Rectal smooth muscle tissue (tissue), 1 donor: ENCODE results near the gene BTBD2.

Experiments
- H3K27ac ChIP-seq: one replicate; pipeline ENCODE4 v1.7.0; 2013; ENCODE audit warnings: low read depth, low read length, inconsistent platforms
- H3K27me3 ChIP-seq: one replicate; pipeline ENCODE4 v1.7.0; 2013; ENCODE audit warnings: low read length; ENCODE audit not compliant: control insufficient read depth, insufficient read depth
- H3K36me3 ChIP-seq: one replicate; pipeline ENCODE4 v1.7.0; 2013; ENCODE audit warnings: low read length; ENCODE audit not compliant: control insufficient read depth, insufficient read depth
- H3K4me1 ChIP-seq: one replicate; pipeline ENCODE4 v1.7.0; 2013; ENCODE audit warnings: low read length; ENCODE audit not compliant: control insufficient read depth, insufficient read depth
- H3K4me3 ChIP-seq: one replicate; pipeline ENCODE4 v1.7.0; 2013; ENCODE audit warnings: low read length
- H3K9ac ChIP-seq: one replicate; pipeline ENCODE4 v1.7.0; 2013; ENCODE audit warnings: low read length

The BTBD2 gene

DNA sequence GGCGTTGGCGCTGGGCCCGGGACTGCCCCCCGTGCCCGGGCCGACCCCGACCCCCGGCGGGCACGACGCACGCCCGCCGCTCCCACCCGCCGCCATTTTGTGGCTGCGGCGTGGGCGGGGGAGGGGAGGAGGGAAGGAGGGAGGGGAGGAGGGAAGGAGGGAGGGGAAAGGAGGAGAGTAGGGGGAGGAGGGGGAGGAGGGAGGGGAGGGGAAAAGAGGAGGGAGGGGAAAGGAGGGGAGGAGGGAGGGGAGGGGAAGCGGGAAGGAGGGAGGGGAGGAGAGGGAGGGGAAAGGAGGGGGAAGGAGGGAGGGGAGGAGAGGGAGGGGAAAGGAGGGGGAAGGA is at the start of gene BTBD2:
TSS of gene BTBD2 (minus strand) at position 107 of the 343 bp plus-strand sequence. CDS start at position 96, 11 bp downstream.
- peak within 1 kb of the TSS; percentile 78 for H3K4me3 ChIP-seq
- H3K27me3 ChIP-seq: no peaks in the 10 kb centered on the region
- H3K4me1 ChIP-seq: no peaks in the 10 kb centered on the region
- peak within 1 kb of the TSS; percentile 62 for H3K27ac ChIP-seq
- no peaks in the 10 kb centered on the region for H3K36me3 ChIP-seq
- H3K9ac ChIP-seq: no peak within 1 kb of the TSS

- Histone ChIP-seq H3K4me3 (peak overlapping the region; percentile 15), H3K9ac (peak overlapping the region; percentile 40), H3K27ac (peak overlapping the region; percentile 83), H3K36me3 (no peaks in the 10 kb centered on the region), H3K4me1 (peaks cover 18% of the 10 kb centered on the region), H3K27me3 (no peaks in the 10 kb centered on the region)
These were observed 49.4 kb upstream of the BTBD2 start for GRCh38 chr19:2064788-2065524.

DNA sequence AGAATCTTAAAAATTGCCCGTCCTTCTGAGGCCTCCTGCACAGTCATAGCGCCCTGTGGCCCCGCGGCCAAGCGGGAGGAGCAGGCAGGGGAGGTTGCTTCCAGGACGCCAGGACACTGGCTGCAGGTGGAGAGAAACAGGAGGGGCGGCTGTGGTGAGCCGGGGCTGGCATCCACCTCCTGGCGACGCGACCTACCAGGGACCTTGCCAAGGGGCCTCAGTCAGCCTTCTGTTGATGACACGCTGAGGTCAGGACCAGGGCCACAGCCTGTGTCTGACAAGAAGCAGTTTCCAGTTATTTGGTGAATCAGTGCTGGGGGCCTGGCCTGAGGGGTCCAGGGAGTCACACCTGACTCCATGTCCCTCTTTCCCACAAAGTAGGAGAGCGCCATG is 48.9 kb upstream of the BTBD2 start:
- peaks cover 24% of the 10 kb centered on the region for H3K4me1 ChIP-seq
- peak overlapping the region; percentile 83 for H3K27ac ChIP-seq
- no peaks in the 10 kb centered on the region for H3K36me3 ChIP-seq
- H3K27me3 ChIP-seq: no peaks in the 10 kb centered on the region
- H3K9ac ChIP-seq: peak overlapping the region; percentile 40
- peak overlapping the region; percentile 15 for H3K4me3 ChIP-seq

- Histone ChIP-seq H3K27ac (peak overlapping the region; percentile 24), H3K36me3 (no peaks in the 10 kb centered on the region), H3K9ac (peak overlapping the region; percentile 21), H3K4me1 (peaks cover 26% of the 10 kb centered on the region), H3K27me3 (no peaks in the 10 kb centered on the region), H3K4me3 (no peak overlapping the region)
These were observed 48.3 kb upstream of the BTBD2 start for GRCh38 chr19:2063824-2064223.

GRCh38 chr19:2062770-2063169 is 47.3 kb upstream of the BTBD2 start:
- H3K27me3 ChIP-seq: no peaks in the 10 kb centered on the region
- H3K4me1 ChIP-seq: peaks cover 26% of the 10 kb centered on the region
- H3K27ac ChIP-seq: no peak overlapping the region
- no peaks in the 10 kb centered on the region for H3K36me3 ChIP-seq
- no peak overlapping the region for H3K9ac ChIP-seq
- peak overlapping the region; percentile 86 for H3K4me3 ChIP-seq

DNA sequence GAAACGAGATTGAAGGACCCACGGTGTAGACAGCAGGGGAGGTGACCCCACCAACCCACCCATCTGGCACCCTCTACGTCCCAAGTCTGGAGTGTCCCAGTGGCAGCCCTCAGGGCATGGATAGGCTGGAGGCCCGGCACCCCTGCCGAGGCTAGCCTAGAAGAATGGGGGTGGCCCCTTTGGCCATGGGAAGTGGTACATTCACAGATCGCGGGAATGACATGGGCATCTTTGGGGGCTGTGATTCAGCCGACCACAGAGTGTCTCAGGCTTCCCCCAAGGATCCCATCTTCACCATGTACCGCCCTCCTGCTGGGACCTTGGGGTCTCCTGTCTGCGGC is 46.8 kb upstream of the BTBD2 start:
- no peaks in the 10 kb centered on the region for H3K36me3 ChIP-seq
- H3K4me1 ChIP-seq: peaks cover 26% of the 10 kb centered on the region
- H3K4me3 ChIP-seq: peak overlapping the region; percentile 86
- H3K27ac ChIP-seq: no peak overlapping the region
- H3K9ac ChIP-seq: no peak overlapping the region
- H3K27me3 ChIP-seq: no peaks in the 10 kb centered on the region

DNA sequence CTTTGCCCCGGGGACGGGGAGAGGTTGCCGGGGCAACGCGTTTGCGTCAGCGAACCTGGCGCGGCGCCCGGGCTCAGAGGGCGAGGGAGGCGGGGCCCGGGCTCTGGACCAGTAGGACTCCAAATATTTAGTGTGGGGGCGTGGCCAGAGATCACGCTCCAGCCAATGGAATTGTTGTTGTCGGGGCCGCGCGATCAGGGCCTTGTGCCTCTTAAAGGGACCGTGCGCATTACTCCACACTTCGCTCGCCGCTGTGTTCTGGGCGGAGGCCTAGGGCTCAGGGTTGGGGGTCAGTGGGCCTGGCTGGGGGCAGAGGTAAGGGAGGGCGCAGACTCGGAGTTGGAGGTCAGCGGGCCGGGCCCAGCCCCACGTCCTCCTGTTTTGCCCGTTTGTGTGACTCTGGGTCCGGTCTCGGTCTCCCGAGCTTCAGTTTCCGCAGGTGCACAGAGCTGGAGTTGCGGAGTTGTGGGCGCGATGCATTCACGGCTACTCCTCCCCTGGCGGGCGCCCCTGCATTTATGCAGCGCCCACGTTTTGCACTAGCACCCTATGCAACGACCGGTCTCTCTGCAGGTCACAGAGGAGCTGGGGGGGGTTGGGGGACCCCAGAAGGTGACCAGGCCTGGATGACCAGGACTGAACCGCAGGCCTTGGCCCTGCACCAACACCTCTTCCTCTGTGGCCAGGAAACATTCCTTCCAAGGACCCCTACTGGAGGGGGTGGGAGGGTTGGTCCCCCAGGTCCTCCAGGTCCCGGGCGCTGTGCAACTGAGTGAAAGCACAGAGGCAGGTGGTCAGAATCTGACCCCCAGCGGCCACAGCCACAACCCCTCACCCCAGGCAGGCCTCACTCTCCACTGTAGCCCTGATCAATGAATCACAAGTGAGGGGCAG is 46.2 kb upstream of the BTBD2 start:
- Histone ChIP-seq H3K36me3 (no peaks in the 10 kb centered on the region), H3K4me3 (peak overlapping the region; percentile 86), H3K9ac (peak overlapping the region; percentile 7), H3K27ac (peak overlapping the region; percentile 96), H3K4me1 (peaks cover 26% of the 10 kb centered on the region), H3K27me3 (no peaks in the 10 kb centered on the region)

GRCh38 chr19:2060884-2061494 is 45.5 kb upstream of the BTBD2 start:
- Histone ChIP-seq H3K4me1 (peaks cover 29% of the 10 kb centered on the region), H3K4me3 (peak overlapping the region; percentile 63), H3K9ac (peak overlapping the region; percentile 97), H3K27ac (peak overlapping the region; percentile 96), H3K27me3 (no peaks in the 10 kb centered on the region), H3K36me3 (no peaks in the 10 kb centered on the region)

- Histone ChIP-seq H3K27me3 (no peaks in the 10 kb centered on the region), H3K9ac (peak overlapping the region; percentile 47), H3K27ac (peak overlapping the region; percentile 96), H3K4me1 (peaks cover 31% of the 10 kb centered on the region), H3K36me3 (no peaks in the 10 kb centered on the region), H3K4me3 (peak overlapping the region; percentile 63)
These were observed 44.1 kb upstream of the BTBD2 start for GRCh38 chr19:2059422-2060201.

DNA sequence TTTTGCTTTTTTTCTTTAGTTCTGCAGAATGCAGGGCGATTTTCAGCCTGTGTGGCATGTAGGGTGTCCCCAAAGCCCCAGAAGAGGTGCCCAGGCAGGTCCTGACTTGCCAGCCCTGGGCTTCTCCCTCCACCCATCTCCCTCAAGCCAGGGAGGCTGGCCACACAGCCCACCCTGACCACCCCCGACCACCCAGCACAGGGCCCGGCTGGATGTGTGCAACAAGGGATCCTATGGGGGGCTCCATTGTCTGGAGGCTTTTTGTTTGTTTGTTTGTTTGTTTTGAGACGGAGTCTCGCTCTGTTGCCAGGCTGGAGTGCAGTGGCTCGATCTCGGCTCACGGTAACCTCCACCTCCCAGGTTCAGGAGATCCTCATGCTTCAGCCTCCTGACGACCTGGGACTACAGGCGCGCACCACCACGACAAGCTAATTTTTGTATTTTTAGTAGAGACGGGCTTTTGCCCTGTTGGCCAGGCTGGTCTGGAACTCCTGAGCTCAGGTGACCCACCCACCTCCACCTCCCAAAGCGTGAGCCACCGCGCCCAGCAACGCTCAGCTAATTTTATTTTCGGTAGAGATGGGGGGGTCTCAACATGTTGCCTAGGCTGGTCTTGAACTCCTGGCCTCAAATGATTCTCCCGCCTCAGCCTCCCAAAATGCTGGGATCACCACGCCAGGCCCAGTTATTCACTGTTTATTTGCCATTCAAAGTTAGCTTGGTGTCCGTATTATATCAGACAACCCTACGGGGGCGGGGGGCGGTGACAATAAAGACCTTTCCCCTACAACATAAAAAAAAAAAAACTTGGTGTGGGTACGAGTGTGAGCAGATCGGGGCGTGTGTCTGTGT is 43.3 kb upstream of the BTBD2 start:
- Histone ChIP-seq H3K4me1 (peaks cover 27% of the 10 kb centered on the region), H3K27ac (peak overlapping the region; percentile 96), H3K36me3 (no peaks in the 10 kb centered on the region), H3K4me3 (no peak overlapping the region), H3K9ac (peak overlapping the region; percentile 47), H3K27me3 (no peaks in the 10 kb centered on the region)
